Measurements from ENCODE around the gene WHAMM.
A peak's percentile ranks its signal among the peaks of the same experiment; 100 is the strongest.
"Not testable (repeated sequence)": the region's sequence is repeated elsewhere in the genome, so short reads cannot be mapped to it uniquely, and the experiment has no call there.

Gene WHAMM

DNA sequence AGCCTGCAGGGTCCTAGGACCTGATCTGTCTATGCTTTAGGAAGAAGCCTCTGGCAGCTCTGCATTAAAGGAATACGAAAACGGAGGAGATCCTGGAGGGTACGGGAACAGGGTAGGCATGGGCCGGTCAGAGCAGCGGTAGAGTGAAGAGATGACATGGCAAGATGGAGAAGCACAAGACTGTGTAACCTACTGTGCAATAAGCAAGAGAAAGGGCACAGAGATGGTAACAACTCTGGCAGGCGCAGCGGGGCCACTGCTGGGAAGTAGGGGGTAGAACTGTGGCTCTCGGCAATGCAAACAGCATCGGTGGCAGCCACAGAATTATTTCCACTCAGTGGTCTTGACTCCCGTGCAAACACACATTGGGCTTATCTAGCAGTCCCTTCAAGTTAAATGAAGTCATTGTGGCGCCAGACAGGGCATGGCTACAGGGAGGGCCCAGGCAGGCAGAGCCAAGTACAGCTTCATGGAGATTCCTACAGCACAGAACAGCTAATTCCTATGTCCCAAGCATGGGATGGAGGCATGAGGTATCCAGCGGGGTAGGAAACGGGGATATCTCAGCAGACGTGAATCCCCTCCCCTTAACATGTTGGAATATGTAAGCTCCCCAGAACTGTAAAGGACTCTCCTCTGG is 28.8 kb downstream of the WHAMM start:
- DNase-seq (ENCODE audit: low read depth in 3 of 3) = no peak

DNA sequence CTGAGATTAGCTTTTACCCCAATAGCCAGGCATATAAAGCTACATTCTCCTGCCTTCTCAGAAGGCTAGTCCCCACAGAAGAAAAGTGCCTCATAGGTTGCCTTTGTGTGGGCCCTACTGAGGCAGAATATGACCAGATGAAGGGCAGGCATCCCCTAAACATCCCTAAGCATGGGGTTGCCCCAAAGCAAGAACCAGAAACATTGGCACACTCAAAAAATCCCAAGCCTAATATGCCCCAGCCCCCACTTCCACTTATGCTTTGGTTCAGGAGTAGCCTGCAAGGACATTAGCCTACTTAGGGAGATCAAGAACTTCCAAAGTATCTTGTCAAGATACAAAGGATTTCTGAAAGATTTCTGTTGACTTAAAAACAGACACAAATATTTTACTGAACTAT is 29.7 kb downstream of the WHAMM start:
- DNase-seq (ENCODE audit: low read depth in 3 of 3) = no peak

DNA sequence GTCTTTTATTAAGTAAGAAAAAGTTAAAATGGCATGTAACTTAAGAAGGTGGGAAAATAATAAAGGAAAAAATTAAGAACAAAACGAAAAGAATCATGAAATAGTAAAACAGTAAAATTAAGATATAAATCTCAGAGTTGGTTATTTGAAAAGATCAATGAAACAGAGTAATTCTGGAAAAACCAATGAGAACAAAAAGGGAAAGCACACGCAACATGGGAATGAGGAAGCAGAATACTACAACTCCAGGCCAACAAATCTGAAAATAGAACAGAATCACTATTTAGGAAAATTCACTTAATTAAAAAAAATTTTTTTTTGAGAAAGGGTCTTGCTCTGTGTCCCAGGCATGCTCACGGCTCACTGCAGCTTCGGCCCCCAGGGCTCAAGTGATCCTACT is 30.7 kb downstream of the WHAMM start:
- DNase-seq (ENCODE audit: low read depth in 3 of 3) = no peak

DNA sequence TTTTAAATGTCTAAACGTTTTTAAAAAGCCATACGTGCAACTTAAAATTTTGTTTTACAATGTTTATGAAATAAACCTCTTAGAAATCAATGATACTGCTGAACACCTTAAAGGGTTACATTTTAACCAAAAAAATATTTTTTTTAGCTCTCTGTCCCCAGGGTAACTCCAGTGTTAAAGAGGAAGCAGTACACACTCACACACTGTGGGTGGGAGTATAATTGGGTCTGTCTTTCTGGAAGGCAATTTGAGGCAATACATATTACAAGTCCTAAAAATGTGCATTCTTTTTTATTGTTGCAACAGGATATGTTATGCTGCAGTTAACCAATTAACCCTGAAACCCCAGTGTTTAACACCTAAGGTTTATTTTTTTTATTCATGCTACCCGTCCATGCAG is 34.1 kb downstream of the WHAMM start:
- DNase-seq (ENCODE audit: low read depth in 3 of 3) = no peak

DNA sequence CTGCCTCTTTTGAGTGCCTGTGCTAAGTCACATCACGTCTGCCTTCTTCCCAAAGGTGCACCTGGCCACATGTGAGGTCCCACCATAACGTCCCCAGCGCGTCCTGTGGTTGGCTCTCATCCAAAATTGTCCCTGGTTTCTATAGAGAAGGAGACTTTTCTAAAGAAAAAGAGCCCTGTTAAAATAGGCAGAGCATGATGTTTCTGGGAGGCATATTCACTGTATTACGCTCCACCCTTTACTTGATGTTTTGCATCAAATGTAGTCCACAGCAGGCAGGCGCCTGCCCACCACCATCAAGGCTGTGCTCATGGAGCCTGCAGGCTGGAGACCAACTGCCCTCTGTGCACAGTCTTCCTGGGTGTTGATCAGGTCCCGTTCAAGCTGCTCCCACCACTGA is 36.3 kb downstream of the WHAMM start:
- no peak for DNase-seq (ENCODE audit: low read depth in 3 of 3)

DNA sequence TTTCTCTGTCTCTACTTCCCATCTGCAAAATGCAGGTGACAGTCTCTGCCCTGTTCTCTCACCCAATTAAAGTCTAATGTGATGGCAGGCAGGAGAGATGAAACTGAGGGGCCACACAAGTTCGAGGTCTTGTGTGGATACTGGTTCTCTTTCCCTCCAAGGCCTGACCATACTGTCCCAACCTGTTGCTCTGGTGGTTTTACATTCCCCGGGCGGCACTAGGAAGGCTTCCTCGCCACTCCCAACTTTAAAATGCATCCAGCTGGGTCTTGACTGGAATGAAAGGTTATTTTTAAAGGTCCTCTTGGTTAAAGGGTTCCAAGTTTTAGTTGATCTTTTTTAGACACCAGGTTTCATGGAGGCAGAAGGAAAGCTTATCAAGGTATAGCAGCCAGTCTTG is 37.2 kb downstream of the WHAMM start:
- DNase-seq (ENCODE audit: low read depth in 3 of 3) = no peak

DNA sequence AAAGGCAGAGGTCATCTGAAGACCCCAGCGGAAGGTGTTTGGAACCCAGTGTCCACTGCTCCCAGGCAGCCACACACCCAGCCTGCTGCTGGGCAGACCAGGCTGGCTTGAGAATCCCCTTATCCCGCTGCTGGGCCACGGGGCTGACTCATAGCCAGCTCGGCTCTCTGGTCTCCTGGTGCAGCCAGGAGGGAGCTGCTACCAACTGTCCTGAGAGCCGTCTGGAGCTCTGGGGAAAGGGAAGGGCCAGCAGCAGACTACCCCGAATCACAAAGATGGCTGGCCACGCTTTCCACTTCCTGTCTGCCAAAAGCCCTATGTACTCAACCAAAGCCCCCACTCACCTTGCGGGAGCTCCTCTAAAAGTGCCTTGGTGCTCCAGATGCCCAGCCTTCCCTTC is 38.3 kb downstream of the WHAMM start:
- no peak for DNase-seq (ENCODE audit: low read depth in 3 of 3)

DNA sequence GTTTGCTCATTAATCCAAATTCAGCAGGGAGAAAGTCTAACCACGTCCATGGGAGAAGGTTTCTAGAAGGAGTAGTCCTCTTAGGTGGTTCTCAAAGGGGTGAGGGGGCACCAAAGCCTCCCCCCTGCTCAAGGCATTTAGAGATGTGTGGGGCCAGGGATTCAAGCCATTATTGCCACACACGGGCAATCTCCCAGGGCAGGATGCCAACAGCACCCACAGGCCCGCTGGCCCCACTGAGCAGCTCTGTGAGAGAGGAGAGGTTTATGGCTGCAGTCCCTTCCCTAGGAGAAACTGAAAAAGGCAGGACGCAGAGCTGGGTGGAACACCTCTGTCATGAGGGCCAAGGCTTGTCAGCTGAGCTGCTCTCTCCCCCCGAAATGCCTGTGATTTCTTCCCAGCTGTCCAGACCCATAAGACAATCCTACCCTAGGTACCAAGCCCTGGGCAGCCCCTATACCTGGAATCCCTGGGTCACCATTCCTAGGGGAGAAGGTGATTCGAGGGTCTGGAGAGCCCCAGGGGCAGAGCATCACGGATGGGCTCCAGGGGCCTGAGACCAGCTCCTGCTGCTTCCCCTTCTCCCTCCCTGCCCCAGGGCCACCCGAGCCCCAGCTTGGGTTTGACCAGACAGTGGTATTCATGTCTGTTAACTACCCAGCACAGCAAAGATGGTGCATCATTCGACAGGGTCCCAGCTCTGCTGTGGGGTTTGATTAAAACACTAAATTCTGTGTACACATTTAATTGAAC is 39.0 kb downstream of the WHAMM start:
- no peak for DNase-seq (ENCODE audit: low read depth in 3 of 3)

DNA sequence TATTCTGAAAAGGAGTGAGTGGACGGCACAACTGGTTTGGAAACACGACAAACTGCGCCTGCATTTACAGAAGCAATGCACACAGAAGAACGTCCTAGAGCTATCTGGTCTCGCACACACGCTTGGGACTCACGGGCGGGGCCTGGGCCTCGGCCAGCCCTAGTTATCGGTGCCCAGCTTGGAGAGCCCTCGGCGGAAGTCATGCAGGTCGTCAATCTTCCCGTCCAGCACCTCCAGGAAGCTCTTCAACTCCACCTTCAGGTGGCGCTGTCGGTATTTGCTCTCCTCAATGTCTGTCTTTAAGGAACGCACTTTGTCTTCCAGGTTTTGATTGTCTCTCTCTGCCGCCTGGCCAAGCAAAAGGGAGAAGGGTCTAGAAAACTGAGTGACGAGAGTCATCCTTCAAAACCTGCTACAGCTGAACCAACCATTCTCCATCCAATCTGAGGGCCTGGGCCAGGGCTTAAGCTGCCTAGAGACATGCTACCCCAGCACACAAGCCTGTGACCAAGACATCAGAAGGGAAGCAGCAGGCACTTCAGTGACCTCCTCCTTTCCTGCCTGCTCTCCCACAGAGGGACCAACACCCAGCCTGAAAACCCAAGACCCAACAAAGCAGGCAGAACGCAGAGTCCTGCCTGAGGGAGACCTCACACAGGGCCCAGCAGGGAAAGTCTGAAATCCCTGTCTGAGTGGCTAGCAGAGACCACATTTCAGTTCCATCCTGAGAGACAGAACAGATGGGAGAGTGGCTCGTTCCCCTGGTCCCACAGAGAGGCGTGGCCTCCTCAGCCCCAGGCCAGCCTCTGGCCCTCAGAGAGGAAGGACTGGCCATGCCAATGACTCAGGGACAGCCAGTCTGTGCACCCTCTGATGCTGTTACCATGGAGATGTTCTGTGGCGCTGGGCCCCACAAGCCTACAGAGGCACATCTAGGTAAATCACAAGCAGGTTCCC is 40.4 kb downstream of the WHAMM start:
- peak; percentile 18 to 52 (median 21) for DNase-seq (ENCODE audit: low read depth in 3 of 3)

DNA sequence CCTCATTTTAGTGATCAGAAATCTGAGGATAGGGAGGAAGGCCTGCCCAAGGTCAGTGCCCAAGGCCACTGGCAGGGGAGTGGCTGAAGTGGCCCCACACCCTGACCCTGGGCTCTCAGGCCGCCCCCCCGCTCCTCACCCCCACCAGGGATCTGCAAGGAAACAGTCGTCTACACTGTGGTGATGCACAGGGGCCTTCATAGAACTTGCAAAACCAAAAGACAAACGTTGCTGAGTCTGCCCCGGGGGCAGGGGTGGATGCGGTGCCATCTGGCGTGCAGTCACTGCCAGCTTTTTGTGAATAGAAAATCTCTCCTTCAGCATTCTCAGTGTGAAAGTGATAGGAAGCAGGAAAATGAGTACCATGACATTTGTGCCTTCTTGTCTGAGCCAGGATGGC is 41.3 kb downstream of the WHAMM start:
- DNase-seq (ENCODE audit: low read depth in 3 of 3) = no peak

DNA sequence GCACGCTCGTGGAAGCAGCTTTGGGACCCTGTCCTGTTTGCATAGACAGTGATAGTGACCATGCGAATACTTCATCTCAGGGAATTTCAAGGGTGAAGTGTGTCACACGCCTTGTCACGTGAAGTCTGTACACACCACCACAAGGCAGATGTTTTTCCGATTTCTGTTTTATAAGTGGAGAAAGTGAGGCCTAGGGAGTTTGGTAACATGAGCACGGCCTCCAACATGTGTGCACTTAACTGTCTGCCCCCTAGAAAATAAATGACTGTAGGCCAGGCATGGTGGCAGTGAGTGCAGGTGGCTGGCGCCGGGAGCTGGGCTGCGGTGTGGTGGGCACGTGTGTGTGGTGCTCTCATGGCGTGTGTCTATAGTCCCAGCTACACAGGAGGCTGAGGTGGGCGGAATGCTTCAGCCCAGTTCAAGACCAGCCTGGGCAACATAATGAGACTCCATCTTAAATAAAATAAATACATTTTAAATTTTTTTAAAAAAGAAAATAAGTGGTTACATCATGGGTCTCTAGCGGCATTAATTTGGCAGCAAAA is 42.0 kb downstream of the WHAMM start:
- DNase-seq (ENCODE audit: low read depth in 3 of 3) = no peak

DNA sequence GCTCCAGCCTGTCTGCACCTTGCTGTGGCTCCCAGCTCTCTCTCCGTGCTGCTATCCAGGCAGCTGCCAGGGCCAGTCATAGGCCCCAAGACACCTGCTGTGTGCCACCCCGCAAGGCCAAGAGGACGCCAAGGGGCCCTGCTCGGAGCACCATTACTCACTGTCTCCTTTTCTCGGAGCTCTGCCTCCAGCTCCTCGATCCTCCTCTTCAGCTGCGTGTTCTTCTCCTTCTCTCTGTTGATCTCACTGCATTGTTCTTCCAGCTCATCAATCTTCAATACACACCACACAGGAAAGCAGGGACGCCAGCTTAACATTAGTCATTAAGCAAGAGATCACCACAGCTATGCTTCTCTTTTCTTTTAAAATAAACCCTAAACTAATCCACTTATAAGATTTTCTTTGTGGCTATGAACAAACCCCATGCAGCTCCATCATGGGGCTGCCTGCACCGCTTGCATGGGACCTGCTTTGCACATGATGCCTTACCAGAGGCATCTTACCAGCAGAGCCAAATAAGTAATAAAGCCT is 42.6 kb downstream of the WHAMM start:
- no peak for DNase-seq (ENCODE audit: low read depth in 3 of 3)

DNA sequence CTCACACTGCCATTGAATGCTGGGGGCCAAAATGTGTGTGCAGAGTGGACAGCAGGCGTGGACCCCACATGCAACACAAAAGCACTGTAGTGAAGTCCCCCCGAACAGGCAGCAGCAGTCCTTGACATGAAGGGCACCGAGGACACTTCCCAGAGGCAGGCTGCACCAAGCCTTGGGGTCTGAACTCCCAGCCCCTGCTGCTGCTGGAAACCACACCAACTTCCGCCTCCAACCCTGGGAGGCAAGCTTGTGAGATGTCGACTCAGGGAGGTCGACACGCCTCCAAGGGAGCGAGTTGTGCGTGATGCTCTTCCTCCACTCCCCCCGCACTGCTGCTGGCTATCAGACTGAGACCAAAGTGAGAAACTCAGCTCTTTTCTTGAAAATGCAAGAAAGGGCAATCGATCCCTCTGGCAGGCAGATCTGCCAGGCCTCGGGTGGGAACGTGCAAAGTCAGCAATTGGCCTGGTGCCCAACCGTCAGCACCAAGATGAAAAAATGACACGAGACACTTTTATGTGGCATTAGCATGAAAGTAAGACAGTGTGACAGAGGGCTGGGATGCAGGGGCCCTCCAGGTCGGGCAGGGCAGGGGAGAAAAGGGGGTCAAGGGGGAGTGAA is 43.6 kb downstream of the WHAMM start:
- DNase-seq (ENCODE audit: low read depth in 3 of 3) = no peak

DNA sequence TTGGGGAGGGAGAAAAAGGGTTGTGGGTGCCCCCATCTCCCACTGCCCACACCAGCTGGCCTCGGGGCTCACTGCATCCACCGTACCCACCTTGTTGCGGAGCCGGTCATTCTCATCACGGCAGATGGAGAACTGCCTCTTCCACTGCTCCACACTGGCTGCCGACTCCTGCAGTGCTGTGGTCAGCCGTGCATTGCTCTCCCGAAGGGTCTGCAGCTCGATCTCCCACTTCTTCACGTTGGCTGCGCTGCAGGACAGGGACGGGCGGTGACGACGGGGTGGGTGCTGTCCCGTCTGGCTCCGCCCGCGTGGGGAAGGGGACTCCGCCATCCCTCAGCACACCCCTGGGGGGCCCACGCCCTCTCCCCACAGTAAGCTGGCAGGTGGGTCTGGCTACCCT is 45.1 kb downstream of the WHAMM start:
- DNase-seq (ENCODE audit: low read depth in 3 of 3) = no peak

DNA sequence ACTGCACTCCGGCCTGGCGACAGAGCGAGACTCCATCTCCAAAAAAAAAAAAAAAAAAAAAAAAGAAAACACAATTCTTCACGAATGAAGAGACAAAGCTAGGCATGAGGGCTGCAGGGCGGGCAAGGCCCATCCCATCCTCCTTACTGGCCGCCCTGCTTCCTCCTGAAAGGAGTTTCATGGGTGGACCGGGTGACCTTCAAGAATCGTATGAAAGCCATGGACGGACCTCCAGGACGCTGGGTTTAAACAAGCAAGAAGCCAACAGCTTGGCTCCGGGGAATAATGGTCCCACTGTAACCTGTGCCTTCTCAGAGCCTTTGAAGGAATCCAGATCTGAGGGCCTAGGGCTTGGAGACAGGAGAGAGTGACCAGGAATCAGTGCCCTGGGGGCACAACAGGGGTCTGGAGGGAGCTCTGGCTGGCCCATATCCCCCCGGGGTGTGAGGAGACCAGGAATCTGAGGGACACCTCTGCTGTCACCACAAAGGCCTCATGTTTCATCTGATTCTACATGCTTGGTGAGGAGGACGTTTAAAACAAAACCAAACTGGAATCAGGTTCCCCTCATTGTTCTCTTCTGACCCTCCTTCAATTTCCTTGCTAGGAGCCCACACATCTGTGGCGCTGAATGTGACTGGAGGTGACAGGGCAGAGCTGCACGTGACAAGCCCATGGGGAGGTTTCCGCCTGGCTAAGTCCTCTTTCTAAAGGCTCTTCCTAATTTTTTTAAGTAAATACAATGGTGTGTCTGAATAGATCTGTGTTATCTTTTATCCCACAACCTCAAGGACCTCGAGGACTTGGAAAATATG is 46.1 kb downstream of the WHAMM start:
- no peak for DNase-seq (ENCODE audit: low read depth in 3 of 3)

DNA sequence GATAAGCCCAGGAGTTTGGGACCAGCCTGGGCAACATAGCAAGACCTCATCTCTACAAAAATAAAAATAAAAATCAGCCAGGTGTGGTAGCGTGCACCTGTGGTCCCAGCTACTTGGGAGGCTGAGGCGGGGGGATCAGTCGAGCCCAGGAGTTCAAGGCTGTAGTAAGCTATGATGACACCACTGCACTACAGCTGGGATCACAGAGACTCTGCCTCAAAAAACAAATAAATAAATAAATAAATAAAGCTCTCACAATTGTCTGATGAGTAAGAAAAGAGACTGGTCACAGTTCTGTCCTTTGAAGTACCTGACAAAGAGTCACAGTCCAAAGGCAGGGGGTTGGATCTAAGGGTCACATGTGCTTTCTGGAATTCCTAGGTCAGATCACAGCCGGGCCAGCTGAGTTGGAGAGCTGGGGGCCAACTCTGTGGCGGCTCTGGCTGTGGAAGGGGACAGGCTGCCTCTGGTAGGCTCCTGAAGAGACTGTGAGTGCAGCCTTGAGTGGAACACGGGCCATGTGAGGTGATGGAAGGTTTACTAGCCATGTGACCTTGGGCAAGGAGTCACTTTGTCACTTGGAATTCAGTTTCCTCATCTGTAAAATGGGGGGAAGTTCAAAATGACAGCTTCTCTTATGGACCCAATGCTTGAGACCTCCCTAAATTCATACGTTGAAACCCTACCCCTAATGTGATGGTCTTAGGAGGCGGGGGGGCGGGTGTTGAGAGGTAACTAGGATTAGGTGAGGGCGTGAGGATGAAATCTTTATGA is 47.2 kb downstream of the WHAMM start:
- DNase-seq (ENCODE audit: low read depth in 3 of 3) = no peak

DNA sequence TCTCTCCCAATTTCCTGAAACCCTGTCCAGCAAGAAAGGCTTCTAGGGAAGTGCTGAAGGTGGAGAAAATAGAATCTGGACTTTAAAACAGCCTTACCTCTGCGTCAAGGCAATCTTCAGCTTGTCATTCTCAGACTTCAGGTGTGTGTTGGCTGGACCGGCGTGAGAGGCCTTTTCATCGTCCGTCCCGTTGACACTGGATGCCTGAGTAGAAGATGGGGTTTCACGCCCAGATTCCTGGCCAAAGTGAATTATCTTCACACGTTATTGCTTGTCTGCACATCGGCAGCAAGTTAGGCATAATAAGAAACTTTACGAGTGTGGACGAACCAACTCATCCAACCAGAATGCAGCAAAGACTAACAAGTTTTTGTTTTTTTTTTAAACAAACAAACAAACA is 49.5 kb downstream of the WHAMM start:
- DNase-seq (ENCODE audit: low read depth in 3 of 3) = no peak

DNA sequence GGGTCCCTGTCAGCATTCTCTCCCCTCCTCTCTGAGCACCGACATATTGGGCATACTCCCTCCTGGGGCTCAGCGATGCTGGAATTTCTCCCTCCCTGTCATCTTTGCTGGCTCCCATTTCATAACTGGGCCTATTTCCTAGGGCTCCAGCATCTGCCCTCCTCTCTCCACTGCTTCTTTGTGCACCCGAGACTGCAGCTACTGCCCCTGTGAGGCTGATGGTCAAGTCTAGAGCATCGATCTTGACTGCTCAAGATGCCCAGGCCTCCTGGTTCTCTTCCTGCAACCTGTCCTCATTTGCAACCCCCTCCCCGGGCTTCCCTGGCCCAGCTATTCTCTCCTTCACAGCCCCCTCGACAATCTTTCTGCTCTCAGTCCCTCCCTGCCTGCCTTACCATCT is 53.5 kb downstream of the WHAMM start:
- DNase-seq (ENCODE audit: low read depth in 3 of 3) = no peak

DNA sequence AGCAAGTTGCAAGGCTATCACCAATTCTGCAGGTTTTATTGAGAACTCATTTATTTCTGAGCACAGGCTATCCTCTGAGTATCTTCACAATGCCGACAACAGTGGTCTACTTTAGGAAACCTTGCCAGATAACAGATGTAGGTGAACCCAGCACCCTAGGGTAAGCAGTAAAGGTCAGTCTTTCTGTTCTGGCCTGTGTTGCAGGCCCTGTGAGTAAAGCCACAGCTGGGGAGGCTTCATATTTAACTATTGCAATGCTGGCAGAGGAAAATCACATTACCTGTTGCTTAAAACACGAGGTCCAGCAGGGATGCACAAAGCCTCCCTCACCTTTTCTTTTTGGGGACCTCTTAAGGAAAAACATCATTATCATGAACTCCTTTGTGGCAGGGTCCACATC is 55.5 kb downstream of the WHAMM start:
- no peak for DNase-seq (ENCODE audit: low read depth in 3 of 3)

DNA sequence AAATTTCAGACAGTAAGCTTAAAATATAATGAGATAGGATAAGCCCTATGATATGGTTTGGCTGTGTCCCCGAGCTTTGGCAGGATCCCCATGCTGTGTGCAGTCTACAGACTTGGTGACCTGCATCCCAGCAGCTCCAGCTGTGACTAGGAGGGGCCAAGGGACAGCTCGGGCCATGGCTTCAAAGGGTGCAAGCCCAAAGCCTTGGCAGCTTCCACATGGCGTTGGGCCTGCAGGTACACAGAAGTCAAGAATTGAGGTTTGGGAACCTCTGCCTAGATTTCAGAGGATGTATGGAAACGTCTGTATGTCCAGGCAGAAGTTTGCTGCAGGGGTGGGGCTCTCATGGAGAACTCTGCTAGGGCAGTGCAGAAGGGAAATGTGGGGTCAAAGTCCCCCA is 56.2 kb downstream of the WHAMM start:
- not testable (repeated sequence) for DNase-seq (ENCODE audit: low read depth in 3 of 3)

All from stimulated activated CD4-positive, alpha-beta T cell treated with anti-CD3 and anti-CD28 coated beads, TNF-alpha, amount 100 ng/mL, for 48 hours (primary cell).